ENCODE measurements around the gene KAZN.
"Not testable (repeated sequence)": the region's sequence is repeated elsewhere in the genome, so short reads cannot be mapped to it uniquely, and the experiment has no call there.

The KAZN gene

DNA sequence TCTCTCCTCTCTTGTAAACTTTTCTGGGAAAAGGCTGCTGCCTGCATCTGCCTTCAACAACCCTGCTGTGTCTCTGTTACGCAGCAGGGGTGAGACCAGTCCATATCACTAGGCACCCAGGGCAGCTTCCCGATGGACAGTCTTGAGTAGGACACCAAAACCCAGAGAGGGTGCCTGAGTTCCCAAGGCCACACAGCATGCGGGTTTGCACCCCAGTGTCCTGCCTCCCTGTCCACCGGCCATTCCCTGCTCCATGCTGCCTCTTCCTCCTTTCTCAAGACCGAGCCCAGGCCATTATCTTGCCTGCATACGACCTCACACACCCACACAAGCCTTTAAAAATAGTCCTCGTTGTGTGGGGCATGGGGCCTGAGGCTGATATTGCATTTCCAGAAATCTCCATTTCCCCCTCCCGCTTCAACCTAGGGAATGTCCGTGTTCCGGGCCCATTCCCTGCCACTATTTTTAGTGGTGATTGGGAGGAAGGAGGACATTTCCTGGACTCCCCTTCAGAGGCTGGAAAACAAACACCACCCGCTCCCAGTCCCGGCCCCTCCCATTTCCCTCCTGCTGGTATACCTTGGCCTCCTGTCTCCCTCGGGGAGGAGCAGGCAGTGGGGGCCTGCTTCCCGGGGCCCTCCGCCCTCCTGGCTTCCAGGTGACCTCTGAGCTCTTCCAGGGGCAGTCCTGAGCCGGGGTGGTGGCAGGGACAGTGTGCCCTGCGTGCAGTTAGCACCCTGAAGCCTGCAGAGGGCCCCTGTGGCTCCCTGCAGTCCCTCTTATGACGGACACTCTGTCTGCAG, 422.7 kb downstream of the KAZN start:
- DNase-seq = no peak

DNA sequence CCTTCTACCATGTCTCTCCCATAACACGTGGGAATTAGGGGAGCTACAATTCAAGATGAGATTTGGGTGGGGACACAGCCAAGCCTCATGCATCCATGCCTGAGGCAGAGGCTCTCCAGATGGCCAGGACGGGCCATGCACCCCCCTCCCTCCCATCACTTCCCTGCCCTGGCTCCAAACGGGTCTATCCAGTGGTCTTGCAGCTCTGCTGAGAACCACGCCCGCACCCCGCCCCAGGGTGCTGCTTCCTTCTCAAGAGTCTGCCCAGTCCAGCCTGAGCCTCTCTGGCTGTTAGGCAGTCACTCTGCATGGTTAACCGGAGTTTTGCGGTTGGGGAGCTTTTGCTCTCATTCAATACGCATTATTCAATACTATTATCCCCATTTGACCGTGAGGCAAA, 423.6 kb downstream of the KAZN start:
- no peak for DNase-seq

DNA sequence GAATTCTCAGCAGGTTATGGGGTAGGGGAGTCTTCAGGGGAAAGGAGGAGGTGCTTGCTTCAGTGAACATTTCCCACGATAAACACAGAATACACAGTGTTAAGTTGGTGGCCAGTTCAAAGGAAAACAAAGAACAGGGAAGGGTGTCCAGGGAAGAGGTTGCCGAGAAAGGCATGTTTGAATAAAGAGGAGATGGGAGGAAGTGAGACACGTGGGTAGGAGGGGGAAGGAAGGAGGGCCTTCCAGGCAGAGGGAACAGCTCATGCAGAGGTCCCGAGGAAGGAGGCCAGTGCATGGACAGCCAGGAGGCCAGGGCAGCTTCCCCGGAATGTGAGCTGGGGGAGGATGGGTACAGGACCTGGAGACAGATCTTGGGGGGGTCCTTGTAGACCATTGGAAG, 424.7 kb downstream of the KAZN start:
- no peak for DNase-seq

DNA sequence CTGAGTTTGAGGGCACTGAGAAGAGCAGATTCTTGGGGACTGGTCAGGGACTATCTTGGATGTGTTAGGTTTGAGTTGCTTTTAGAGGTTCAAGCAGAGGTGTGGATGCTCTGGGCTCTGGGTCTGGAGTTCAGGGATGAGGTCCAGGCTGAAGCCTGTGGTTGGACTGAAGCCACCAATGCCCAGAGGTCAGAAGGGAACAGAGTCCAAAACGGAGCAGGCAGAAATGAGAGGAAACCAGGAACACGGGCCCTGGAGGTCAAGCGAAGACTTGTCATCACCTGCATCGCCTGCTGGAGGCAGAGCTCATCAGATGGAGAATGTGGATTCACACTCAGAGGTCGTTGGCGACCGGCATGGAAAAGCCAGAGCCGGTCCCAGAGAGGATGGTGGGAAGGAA, 425.5 kb downstream of the KAZN start:
- no peak for DNase-seq

DNA sequence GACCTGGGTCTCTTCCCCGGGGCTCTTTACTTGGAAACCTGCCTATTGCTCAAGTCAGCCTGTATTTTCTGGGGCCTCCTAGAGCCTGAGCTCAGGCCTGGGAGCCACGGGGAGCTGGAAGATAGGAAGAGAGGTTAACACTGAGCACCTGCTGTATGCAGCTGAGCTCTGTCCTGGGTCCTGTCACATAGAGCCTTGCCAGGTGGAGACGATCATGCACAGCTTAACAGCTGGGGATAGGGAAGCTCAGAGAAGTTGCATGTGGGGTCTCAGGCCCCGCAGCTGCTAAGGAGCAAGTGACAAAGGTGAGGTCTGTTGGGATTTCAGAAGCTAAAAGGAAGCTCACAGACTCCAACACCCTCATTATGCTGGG, 427.6 kb downstream of the KAZN start:
- no peak for DNase-seq

- peak; percentile 70 for DNase-seq
Observed at GRCh38 chr1:15027515-15027986, 429.1 kb downstream of the KAZN start.

- DNase-seq = no peak
Observed at GRCh38 chr1:15028102-15028501, 429.6 kb downstream of the KAZN start.

- no peak for DNase-seq
Observed at GRCh38 chr1:15028616-15029015, 430.1 kb downstream of the KAZN start.

GRCh38 chr1:15029036-15029435, 430.6 kb downstream of the KAZN start:
- no peak for DNase-seq

DNA sequence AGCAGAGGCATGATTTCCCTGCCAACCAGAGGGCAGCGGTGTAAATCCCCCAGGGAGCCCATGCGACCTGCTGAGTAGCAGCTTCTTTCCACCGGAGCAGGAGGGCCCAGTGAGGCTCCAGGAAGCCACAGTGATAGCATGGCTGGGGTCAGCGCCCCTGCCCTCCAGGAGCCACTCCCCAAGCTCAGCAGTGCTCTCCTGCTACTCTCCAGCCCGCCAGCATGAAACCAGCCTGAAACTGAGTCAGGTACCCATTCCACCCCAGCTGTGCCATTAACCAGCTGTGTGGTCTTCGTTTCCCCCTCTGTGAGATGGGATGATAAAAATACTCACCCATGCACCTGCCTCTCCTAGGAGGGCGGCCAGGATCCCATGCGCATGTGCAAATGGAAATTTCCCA, 431.3 kb downstream of the KAZN start:
- DNase-seq = no peak

DNA sequence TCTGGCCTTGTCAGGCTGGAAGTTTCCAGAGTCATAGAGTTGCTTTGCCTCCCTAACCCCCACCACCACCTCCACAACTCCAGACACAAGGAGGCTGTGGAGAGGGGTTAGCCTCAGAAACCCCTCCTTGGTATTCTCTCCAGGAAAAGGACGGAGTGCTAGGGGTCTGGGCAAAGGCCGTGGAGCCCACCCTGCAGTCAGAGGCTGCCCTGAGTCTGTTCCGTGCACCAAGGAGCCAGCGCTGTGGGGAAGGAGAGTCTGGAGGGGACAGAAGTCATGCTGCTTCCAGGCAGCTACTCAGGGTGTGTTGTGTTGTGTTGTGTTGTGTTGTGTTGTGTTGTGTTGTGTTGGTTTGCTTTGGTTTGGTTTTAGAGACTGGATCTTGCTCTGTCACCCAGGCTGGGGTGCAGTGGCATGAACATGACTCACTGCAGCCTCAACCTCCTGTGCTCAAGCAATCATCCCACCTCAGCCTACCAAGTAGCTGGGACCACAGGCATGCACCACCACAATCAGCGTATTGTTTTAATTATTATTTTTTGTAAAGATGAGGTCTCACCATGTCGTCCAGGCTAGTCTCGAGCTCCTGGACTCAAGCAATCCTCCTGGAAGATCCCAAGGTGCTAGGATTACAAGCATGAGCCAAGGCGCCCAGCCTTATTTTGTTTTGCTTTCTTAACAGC, 432.9 kb downstream of the KAZN start:
- no peak for DNase-seq

DNA sequence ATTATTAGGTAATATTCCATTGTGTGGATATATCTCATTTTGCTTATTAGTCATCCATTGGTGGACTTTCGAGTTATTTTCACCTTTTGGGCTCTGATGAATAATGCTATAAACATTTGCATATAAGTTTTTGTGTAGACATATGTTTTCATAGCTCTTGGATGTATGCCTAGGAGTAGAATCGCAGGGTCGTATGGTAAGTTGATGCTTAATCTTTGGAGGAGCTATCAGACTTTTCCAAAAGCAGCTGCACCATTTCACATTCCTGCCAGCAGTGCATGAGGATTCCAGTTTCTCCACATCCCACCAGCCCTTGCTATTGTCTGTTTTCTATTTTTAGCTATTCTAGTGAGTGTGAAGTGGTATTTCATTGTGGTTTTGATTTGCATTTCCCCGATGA, 434.8 kb downstream of the KAZN start:
- DNase-seq = no peak

- DNase-seq = peak; percentile 29
Observed at GRCh38 chr1:15034656-15035055, 436.2 kb downstream of the KAZN start.

DNA sequence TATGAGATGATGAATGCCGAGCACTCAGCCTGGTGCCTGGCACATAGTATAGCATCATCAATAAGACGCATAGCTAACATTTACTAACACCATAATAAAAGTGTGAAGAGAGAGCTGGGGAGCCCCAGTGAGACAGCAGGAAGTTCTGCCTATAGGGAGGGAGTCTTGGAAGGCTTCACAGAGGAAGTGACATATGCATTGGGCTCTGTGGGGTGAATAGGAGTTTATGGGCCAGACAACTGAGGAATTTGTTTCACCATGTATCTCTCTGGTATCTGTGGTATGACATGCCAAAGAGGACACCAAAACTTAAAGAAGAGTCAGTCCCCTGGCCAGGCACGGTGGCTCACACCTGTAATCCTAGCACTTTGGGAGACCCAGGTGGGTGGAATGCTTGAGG, 436.8 kb downstream of the KAZN start:
- DNase-seq = no peak

DNA sequence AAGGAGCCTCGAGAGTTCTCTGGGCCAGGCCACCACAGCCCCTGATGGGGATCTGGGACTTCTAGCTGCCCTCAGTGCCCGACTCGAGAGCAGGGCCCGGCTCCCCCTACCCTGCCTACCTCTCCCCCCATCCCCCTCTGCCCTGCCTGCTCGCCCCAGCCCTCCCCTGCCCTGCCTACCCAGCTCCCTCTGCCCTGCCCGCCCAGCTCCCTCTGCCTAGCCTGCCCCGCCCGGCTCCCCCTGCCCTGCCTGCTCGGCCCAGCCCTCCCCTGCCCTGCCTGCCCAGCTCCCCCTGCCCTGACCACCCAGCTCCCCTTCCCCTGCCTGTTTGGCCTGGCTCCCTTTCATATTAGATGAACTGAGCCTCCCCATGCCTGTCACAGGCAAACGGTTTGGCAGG, 437.6 kb downstream of the KAZN start:
- no peak for DNase-seq

DNA sequence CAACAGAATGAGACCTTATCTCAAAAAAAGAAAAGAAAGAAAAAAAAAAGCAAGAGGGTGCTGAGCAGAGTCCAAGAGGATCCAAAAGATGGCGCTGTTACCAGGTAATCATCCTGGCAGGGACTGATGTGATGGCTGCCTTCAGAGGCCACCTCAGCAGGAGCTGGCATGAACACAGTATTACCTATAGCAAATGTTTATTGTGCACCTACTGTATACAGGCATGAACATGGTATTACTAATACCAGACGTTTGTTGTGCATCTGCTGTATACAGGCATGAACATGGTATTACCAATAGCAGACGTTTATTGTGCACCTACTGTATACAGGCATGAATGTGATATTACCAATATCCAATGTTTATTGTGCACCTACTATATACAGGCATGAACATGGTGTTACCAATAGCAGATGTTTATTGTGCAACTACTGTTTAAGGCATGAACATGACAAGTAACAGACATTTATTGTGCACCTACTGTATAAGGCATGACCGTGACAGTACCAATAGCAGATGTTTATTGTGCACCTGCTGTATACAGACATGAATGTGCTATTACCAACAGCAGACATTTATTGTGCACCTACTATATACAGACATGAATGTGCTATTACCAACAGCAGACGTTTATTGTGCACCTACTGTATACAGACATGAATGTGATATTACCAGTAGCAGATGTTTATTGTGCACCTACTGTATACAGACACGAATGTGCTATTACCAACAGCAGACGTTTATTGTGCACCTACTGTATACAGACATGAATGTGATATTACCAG, 439.9 kb downstream of the KAZN start:
- peak; percentile 69 for DNase-seq

- no peak for DNase-seq
Observed at GRCh38 chr1:15039017-15039648, 440.6 kb downstream of the KAZN start.

DNA sequence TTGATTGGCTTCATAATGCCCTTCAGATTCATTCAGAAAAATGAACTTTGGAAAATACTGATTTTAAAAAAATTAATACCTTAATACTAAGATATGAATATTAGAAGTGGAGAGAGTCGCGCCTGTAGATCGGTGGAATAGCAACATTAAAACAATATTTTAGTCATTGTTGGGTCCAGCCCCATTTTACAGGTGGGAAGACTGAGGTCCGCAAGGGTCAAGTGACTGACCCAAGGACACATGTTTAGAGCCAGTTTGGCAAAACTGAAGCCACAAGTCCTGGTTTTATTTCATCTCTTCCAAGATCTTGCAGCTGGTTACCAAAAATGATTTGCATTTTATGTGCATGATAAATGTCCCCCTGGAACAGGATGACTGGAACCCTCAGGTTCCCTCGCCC, 441.4 kb downstream of the KAZN start:
- no peak for DNase-seq

GRCh38 chr1:15040685-15041084, 442.2 kb downstream of the KAZN start:
- not testable (repeated sequence) for DNase-seq

DNA sequence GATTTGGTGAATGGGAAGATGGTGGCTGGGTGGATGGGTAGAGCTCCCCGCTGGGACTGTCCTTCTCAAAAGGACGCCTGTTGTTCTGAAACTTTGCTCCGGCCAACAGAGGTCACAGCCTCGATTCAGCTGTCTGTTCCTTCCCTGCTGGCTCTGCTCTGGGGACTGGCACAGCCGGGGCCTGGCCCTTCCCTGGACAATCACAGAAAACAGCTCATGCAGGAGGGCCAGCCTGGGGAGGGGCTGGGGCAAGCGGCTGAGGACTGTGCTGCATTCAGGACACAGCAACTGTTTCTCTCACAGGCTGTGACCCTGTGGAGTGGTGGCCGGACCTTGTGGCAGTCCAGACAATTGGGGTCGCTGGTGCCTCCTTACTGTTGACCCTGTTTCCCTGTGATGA, 444.4 kb downstream of the KAZN start:
- DNase-seq = no peak

DNA sequence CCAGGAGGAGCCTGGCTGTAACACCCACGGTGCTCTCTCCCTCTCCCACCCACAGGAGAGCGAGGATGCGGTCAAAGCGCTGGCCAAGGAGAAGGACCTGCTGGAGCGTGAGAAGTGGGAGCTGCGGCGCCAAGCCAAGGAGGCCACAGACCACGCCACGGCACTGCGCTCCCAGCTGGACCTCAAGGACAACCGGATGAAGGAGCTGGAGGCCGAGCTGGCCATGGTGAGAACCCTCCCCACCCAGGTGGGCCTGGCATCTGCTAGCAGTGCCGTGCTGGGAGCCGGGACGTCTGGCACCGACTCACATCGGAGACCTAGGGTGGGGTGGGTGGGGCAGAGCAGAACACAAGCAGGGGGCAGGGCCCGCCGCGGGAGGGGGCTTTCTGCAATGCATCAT, 445.4 kb downstream of the KAZN start:
- no peak for DNase-seq

GRCh38 chr1:15045123-15045522, 446.6 kb downstream of the KAZN start:
- no peak for DNase-seq

DNA sequence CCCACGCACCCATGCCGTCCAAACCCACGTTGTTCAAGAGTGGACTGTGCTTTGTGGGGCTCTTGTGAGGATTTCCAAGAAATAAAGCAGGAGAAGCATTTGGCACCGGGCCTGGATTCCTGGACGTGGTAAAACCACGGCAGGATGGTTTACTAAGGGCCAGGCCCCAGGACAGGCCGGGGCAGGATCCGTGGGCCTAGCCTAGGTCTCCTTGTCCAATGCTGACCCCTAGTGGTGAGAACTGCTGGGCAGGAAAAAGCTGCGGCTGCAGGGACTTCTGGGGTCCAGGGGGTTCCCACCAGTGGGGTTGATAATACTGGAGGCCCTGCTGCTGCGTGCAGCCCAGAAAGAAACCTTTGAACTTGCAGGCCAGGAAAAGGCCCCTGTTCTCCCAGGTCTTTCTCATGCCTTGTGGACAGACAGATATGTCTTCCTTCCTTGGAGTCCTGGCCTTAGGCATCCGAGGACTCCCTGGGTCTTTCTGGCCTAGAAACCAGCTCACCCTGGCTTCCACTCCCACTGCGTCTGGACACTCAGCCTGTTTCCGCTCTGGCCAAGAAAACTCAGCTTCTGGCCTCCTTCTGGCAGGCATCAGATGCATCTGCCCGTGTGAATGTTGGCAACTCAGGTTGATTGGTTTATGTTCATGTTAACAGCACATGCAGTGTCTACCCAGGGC, 448.1 kb downstream of the KAZN start:
- peak; percentile 87 for DNase-seq

Measured in NCI-H82 (cell line).